Esophagus squamous epithelium (tissue), 4 donors: ENCODE measurements around the gene TIMM29.

ENCODE experiments used
- POLR2A ChIP-seq, 4 donors: fragments of 450-650 bp; IDR thresholded peaks; one replicate each; pipeline ENCODE4 v1.6.1; 2017; ENCODE audit warnings: antibody characterized with exemption in 4 of 4, mild to moderate bottlenecking in 4 of 4, moderate library complexity in 3 of 4
- TF ChIP-seq, protein P1 (sequence below), 6 experiments: fragments of 450-650 bp in 4 of 6; fragments of 200-600 bp in 2 of 6; sonication (generic) in 2 of 6; IDR thresholded peaks; one replicate each; pipeline ENCODE4 v1.5.1; 2016 to 2019; ENCODE audit warnings: antibody characterized with exemption in 6 of 6, mild to moderate bottlenecking in 4 of 6, moderate library complexity in 4 of 6

DNA sequence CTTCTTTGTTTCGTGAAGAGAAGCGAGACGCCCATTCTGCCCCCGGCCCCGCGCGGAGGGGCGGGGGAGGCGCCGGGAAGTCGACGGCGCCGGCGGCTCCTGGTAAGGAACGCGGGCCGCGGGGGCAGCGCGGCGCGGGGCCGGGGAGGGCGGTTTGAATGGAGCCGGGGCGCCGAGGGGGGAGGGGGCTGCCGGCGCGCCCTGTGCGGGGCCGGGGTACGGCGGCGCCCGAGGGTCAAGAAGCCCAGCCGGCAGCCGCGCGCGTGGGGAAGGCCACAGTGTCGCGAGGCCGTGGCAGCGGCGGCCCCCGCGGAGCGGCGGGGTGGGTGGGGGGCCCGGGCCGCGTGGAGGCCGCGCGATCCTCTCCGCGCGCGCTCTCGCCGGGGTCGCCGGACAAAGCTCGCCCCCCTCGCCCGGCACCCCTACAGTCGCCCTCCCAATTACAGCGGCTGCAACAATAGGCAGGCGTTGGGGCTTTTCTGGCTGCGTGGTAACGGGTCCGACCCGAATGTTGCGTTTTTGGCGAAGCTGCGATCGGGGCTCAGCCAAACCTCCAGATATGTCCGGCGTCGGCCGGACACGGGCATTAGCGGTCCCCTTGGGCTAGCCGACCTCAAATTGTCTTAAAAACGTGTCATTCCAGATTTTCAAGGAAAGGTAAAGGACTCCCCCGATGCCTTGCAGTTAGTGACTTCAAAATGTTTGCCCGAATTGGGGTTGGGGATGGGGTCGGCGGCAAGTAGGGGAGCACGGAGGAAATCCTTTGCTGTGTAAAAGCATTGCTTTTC, 32.7 kb downstream of the TIMM29 start:
- TF ChIP-seq, protein P1, sequence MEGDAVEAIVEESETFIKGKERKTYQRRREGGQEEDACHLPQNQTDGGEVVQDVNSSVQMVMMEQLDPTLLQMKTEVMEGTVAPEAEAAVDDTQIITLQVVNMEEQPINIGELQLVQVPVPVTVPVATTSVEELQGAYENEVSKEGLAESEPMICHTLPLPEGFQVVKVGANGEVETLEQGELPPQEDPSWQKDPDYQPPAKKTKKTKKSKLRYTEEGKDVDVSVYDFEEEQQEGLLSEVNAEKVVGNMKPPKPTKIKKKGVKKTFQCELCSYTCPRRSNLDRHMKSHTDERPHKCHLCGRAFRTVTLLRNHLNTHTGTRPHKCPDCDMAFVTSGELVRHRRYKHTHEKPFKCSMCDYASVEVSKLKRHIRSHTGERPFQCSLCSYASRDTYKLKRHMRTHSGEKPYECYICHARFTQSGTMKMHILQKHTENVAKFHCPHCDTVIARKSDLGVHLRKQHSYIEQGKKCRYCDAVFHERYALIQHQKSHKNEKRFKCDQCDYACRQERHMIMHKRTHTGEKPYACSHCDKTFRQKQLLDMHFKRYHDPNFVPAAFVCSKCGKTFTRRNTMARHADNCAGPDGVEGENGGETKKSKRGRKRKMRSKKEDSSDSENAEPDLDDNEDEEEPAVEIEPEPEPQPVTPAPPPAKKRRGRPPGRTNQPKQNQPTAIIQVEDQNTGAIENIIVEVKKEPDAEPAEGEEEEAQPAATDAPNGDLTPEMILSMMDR (IDR thresholded peaks at IDR 0.05), result no peak
- TF ChIP-seq POLR2A (IDR thresholded peaks at IDR 0.05), result no peak
